Choroid plexus epithelial cell (primary cell): ENCODE results near the gene GPR4.

Experiments
- DNase-seq: peaks from one replicate; pipeline ENCODE4 v3.0.0-alpha.2; 2010; ENCODE audit warnings: low read depth
- H3K4me3 ChIP-seq: 2 replicates; pipeline ENCODE4 v1.5.1; 2011; ENCODE audit warnings: low read depth, mild to moderate bottlenecking, control low read depth, low read length, moderate library complexity
- CTCF ChIP-seq: conservative IDR thresholded peaks from 2 replicates; pipeline ENCODE4 v1.5.1; 2011; ENCODE audit warnings: low read depth, mild to moderate bottlenecking, control low read depth, inconsistent platforms, low read length, moderate library complexity

GPR4 gene

GRCh38 chr19:45601115-45601514 lies 897 bp downstream of the GPR4 start:
- H3K4me3 ChIP-seq, result no peak overlapping the region
- no peak for TF ChIP-seq CTCF
- no peak for DNase-seq

GRCh38 chr19:45600340-45600885 lies 1.6 kb downstream of the GPR4 start:
- DNase-seq, result no peak
- no peak for TF ChIP-seq CTCF
- no peak overlapping the region for H3K4me3 ChIP-seq

- TF ChIP-seq CTCF, result no peak
- no peak for DNase-seq
- H3K4me3 ChIP-seq, result no peak overlapping the region
Measured at GRCh38 chr19:45599286-45599685, 2.7 kb downstream of the GPR4 start.

GRCh38 chr19:45598267-45599001 lies 3.6 kb downstream of the GPR4 start:
- TF ChIP-seq CTCF, result no peak
- H3K4me3 ChIP-seq, result peak overlapping the region; percentile 33
- DNase-seq, result peak; percentile 6

- no peak for TF ChIP-seq CTCF
Measured at GRCh38 chr19:45597425-45598111, 4.4 kb downstream of the GPR4 start.

GRCh38 chr19:45595814-45596213 lies 6.2 kb downstream of the GPR4 start:
- no peak for DNase-seq
- no peak overlapping the region for H3K4me3 ChIP-seq
- TF ChIP-seq CTCF, result no peak

More at GRCh38 chr19:45597425-45598111, 4.4 kb downstream of the GPR4 start:
- H3K4me3 ChIP-seq, result no peak overlapping the region
- no peak for DNase-seq
